Esophagus muscularis mucosa (tissue), 3 donors: ENCODE measurements around the gene CCDC146.

Experiments used
- CTCF ChIP-seq, 3 experiments: fragments of 200-600 bp in 2 of 3; fragments of 450-650 bp in 1 of 3; sonication (generic) in 2 of 3; IDR thresholded peaks; one replicate each; pipeline ENCODE4 v1.5.1; 2017 to 2019; ENCODE audit warnings: antibody characterized with exemption in 3 of 3, mild to moderate bottlenecking in 2 of 3, moderate library complexity in 1 of 3
- POLR2A ChIP-seq: fragments of 450-650 bp; IDR thresholded peaks from one replicate; pipeline ENCODE4 v1.6.1; 2017; ENCODE audit warnings: antibody characterized with exemption, moderate library complexity, mild to moderate bottlenecking, low read depth
- POLR2AphosphoS5 ChIP-seq, 2 donors: sonication (generic); formaldehyde crosslinking; IDR thresholded peaks; one replicate each; pipeline ENCODE4 v1.6.1; 2017; ENCODE audit warnings: antibody characterized with exemption in 2 of 2

GRCh38 chr7:77222065-77222464 is 99.7 kb downstream of the CCDC146 start:
- TF ChIP-seq POLR2A (no peak), CTCF (IDR thresholded peaks at IDR 0.05) (no peak), POLR2AphosphoS5 (IDR thresholded peaks at IDR 0.05) (no peak)
